Activated naive CD4-positive, alpha-beta T cell treated with anti-CD3 and anti-CD28 coated beads for 36 hours (primary cell): ENCODE measurements around the gene NEU2. TPM values are rescaled to one million over a fixed set of nuclear protein-coding genes. Genes with fewer than 3 reads are reported as not detected.

Experiments used
- CTCF ChIA-PET: fragments of 350-600 bp; sonication (Branson Sonifier 250); formaldehyde crosslinking; loops from one replicate; lab custom pipeline; 2021; ENCODE audit warnings: antibody characterized with exemption; lab: Charles Lee
- DNase-seq: peaks from one replicate; pipeline ENCODE4 v3.0.0-alpha.2; 2020
- H3K27ac Mint-ChIP-seq: one replicate; pipeline ENCODE4 v1.8.0; 2021; ENCODE audit warnings: mild to moderate bottlenecking, mixed read lengths
- H3K27me3 Mint-ChIP-seq: one replicate; pipeline ENCODE4 v1.8.0; 2021; ENCODE audit warnings: low read depth, mixed read lengths
- H3K36me3 Mint-ChIP-seq: one replicate; pipeline ENCODE4 v1.8.0; 2021; ENCODE audit warnings: low read depth, mixed read lengths
- H3K4me1 Mint-ChIP-seq: one replicate; pipeline ENCODE4 v1.8.0; 2021; ENCODE audit warnings: low read depth, mixed read lengths
- H3K4me3 Mint-ChIP-seq: one replicate; pipeline ENCODE4 v1.8.0; 2021; ENCODE audit warnings: mild to moderate bottlenecking, moderate library complexity, mixed read lengths
- H3K9me3 Mint-ChIP-seq: one replicate; pipeline ENCODE4 v1.8.0; 2021; ENCODE audit warnings: mixed read lengths
- intact Hi-C: fragments of 100-400 bp; cut with micrococcal nuclease; formaldehyde crosslinking; loops from one replicate; pipeline ENCODE4 v1.15.1; 2023
- total RNA-seq, 2 experiments: library from RNA; stranded (reverse); gene quantifications; one replicate each; pipeline ENCODE4 v1.2.3, GENCODE V29; 2021

Gene NEU2
- total RNA-seq, 2 experiments from 2014 or later = not detected

DNA sequence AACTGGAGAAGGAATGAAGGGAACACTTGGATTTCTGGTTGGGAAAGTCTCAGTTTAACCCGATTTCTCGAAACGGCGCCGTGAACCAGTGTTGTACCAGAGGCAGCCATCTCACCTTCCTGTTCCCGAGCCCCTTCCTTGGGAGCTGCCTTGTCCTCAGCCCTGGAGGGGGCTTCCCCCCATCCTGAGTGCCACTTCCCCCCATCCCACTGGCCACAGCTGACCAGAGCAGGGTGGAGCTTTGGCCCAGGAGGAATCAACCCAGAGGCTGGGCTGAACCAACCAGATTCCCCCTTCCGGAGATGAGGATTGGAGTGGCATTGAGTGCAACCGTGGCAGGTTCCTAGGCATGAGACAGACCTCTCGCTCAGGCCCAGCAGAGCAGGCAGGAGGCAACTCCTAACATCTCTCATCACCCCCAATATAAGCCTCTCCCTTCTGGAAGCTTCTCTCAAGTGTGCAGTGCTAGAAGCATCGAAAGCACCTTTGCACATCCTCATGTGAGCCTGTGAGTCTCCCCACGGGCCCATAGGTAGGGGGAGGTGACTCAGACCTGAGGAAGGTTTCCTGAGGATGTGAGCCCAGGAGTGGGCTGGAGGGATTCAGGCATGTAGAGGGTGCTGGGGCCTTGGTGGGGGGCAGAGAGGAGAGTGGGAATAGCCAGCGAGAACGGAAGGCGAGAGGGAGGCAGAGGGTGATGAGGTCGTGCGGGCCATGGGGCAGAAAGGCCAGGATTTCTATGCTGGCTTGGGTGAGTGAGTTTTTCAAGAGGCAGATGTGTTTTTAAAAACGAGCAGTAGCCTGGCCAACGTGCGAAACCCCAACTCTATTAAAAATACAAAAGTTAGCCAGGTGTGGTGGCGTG lies 31.4 kb upstream of the NEU2 start:
- H3K4me1 Mint-ChIP-seq = no peaks in the 10 kb centered on the region
- CTCF ChIA-PET = no interaction called here
- no peaks in the 10 kb centered on the region for H3K27me3 Mint-ChIP-seq
- intact Hi-C loops = no loop called here
- no peaks in the 10 kb centered on the region for H3K9me3 Mint-ChIP-seq
- H3K36me3 Mint-ChIP-seq = no peaks in the 10 kb centered on the region
- no peak overlapping the region for H3K4me3 Mint-ChIP-seq
- DNase-seq = no peak
- no peak overlapping the region for H3K27ac Mint-ChIP-seq

DNA sequence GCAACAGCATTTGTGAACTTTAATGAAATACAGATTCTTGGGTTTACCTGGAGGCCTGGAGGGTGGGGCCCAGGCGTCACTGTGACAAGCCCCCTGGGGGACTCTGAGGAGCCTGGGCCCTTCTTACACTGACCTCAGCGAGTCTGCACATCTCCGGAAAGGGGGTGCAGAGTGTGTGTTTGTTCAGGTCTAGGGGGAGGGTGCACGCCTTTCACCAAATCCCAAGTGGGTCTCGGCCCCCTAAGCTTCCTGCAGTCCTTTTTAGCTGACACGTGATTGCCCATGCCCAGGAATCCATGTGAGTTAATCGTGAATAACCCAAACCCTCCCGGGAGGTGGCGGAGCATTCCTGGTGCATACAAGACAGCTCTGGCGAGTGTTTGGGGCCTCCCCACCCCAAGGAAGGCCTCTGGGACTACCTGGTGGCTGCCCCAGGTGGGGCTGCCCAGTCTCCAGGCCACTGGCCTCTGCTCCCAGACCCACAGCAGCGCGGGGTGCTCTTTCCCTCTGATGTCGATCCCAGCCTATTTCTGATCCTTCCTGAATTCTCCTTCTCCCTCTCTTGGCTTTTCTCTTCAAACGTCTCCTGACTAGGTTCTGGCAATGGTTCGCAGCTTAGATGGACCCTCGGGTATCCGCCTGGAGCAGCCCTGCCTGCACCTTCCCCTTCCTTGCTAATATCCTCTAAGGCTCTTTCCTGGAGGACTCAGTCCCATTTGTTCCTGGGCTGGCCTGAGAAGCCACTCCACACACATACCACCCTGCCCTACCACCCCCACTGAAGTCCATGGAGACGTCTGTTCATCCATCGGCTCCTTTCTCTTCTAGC lies 29.4 kb upstream of the NEU2 start:
- H3K4me1 Mint-ChIP-seq = no peaks in the 10 kb centered on the region
- no peaks in the 10 kb centered on the region for H3K27me3 Mint-ChIP-seq
- intact Hi-C loops = no loop called here
- CTCF ChIA-PET = no interaction called here
- H3K4me3 Mint-ChIP-seq = no peak overlapping the region
- no peak for DNase-seq
- no peaks in the 10 kb centered on the region for H3K36me3 Mint-ChIP-seq
- H3K9me3 Mint-ChIP-seq = no peaks in the 10 kb centered on the region
- no peak overlapping the region for H3K27ac Mint-ChIP-seq

GRCh38 chr2:233003658-233004555 lies 28.6 kb upstream of the NEU2 start:
- Mint-ChIP-seq H3K27me3 (no peaks in the 10 kb centered on the region), H3K4me1 (no peaks in the 10 kb centered on the region), H3K9me3 (no peaks in the 10 kb centered on the region), H3K4me3 (no peak overlapping the region), H3K27ac (no peak overlapping the region), H3K36me3 (no peaks in the 10 kb centered on the region)
- no peak for DNase-seq
- CTCF ChIA-PET = interaction anchor here (0.6 kb wide), 1 partner anchor 20 kb away, joined by 6 read pairs; no protein-coding TSS in a partner anchor
- intact Hi-C loops = no loop called here

DNA sequence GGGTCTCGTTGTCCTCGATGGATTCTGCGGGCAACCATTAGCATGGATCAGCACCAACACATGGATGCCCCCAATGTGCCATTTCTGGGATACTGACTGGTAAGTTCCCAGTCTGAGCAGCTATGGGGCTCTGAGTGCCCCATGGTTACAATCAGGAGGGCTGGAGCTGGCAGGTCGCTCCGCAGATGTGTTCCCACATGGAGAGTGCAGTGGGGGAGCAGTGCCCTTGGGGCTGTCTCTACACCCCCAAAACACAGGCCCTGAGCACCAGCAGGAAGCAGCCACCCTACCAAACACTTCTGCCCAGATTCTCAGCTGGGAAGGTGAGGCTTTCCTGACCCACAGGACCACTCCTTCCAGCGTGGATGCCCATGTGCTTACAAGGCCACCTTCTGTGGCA lies 27.4 kb upstream of the NEU2 start:
- H3K9me3 Mint-ChIP-seq = no peaks in the 10 kb centered on the region
- no peak for DNase-seq
- CTCF ChIA-PET = no interaction called here
- no peak overlapping the region for H3K4me3 Mint-ChIP-seq
- no peaks in the 10 kb centered on the region for H3K4me1 Mint-ChIP-seq
- no peaks in the 10 kb centered on the region for H3K27me3 Mint-ChIP-seq
- intact Hi-C loops = no loop called here
- no peaks in the 10 kb centered on the region for H3K36me3 Mint-ChIP-seq
- no peak overlapping the region for H3K27ac Mint-ChIP-seq

DNA sequence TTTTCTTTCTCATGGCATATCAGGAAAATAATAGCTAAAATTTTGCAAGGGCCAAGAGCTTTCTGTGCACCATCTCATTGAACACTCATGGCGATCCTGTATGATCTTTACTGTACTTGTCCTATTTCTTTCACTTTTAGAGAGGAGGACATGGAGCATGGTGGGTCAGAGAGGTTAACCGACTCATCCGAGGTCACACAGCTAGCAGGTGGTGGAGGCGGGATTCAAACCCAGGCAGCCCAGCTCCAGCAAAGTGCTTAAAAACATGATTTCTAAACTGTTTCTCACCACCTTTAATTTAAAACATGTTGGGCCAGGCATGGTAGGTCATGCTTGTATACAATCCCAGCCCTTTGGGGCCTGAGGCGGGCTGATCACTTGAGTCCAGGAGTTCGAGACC lies 25.8 kb upstream of the NEU2 start:
- DNase-seq = no peak
- no peak overlapping the region for H3K27ac Mint-ChIP-seq
- H3K27me3 Mint-ChIP-seq = no peaks in the 10 kb centered on the region
- no peaks in the 10 kb centered on the region for H3K4me1 Mint-ChIP-seq
- no peaks in the 10 kb centered on the region for H3K36me3 Mint-ChIP-seq
- CTCF ChIA-PET = no interaction called here
- no peak overlapping the region for H3K4me3 Mint-ChIP-seq
- intact Hi-C loops = no loop called here
- no peaks in the 10 kb centered on the region for H3K9me3 Mint-ChIP-seq

DNA sequence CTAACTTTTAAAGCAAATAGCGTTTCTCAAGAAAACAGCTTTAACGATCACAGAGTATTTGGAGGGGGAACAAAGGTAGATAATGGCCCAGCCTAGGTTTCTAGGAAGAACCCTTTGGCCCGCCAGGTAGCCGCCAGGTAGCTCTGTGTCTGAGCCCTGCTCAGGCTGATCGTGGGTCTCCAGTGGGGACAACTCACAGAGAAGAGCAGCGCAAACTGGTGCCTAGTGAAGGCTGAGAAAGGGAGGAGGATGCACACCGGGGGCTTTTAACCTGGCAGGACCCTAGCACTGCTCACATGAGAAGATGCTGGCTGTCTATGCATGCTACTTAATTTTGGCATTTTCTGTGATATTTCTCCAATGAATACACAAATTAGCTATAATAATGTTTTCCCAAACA lies 25.2 kb upstream of the NEU2 start:
- CTCF ChIA-PET = interaction anchor here (0.6 to 1.0 kb wide), 3 partner anchors 166 to 947 kb away, joined by 3 to 5 read pairs (median 3); no protein-coding TSS in a partner anchor
- Mint-ChIP-seq H3K36me3 (no peaks in the 10 kb centered on the region), H3K9me3 (no peaks in the 10 kb centered on the region), H3K4me1 (no peaks in the 10 kb centered on the region), H3K27ac (no peak overlapping the region), H3K4me3 (no peak overlapping the region), H3K27me3 (no peaks in the 10 kb centered on the region)
- no peak for DNase-seq
- intact Hi-C loops = no loop called here

DNA sequence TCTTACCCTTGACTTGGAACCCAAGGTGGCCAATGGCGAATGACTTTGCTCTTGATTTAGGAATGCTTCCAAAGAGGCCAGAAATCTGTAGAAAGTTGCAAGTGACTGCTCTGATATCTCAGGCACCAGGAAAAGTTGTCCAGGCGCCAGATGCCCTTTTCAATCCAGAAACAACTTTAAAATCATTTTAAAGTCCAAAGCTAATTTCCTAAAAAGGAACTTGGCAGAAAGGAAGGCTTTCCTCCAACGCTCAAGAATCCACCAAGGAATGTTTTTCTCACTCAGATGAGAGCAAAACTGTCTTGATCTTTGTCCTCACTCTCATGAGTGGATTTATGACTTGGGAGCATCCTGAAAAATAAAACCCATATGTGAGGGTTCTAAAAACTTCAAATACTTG lies 24.7 kb upstream of the NEU2 start:
- Mint-ChIP-seq H3K36me3 (no peaks in the 10 kb centered on the region), H3K27me3 (no peaks in the 10 kb centered on the region), H3K4me1 (no peaks in the 10 kb centered on the region), H3K4me3 (no peak overlapping the region), H3K27ac (no peak overlapping the region), H3K9me3 (no peaks in the 10 kb centered on the region)
- intact Hi-C loops = no loop called here
- no peak for DNase-seq
- CTCF ChIA-PET = interaction anchor here (0.6 to 1.0 kb wide), 3 partner anchors 166 to 946 kb away, joined by 3 to 5 read pairs (median 3); no protein-coding TSS in a partner anchor

DNA sequence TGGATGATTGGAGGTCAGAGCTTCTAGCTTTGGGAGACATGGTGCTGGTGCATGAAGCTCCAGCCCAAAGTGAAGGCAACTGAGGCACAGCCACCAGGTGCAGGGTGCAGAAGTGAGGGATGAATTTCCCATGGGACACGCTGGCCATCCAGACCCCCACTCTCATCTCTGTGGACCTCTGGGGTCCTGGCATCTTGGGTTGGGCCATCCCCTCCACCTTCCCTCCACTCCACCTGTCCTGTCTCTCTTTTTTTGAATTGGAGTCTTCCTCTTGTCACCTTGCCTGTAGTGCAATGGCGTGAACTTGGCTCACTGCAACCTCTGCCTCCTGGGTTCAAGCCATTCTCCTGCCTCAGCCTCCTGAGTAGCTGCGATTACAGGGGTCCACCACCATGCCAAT lies 22.8 kb upstream of the NEU2 start:
- intact Hi-C loops = no loop called here
- Mint-ChIP-seq H3K27me3 (no peaks in the 10 kb centered on the region), H3K4me3 (no peak overlapping the region), H3K27ac (no peak overlapping the region), H3K36me3 (no peaks in the 10 kb centered on the region), H3K9me3 (no peaks in the 10 kb centered on the region), H3K4me1 (no peaks in the 10 kb centered on the region)
- no peak for DNase-seq
- CTCF ChIA-PET = interaction anchor here (0.7 kb wide), 1 partner anchor 268 kb away, joined by 3 read pairs; no protein-coding TSS in a partner anchor

- Mint-ChIP-seq H3K9me3 (no peaks in the 10 kb centered on the region), H3K27ac (no peak overlapping the region), H3K27me3 (no peaks in the 10 kb centered on the region), H3K36me3 (no peaks in the 10 kb centered on the region), H3K4me3 (no peak overlapping the region), H3K4me1 (no peaks in the 10 kb centered on the region)
- intact Hi-C loops = no loop called here
- no peak for DNase-seq
- CTCF ChIA-PET = no interaction called here
Measured at GRCh38 chr2:233010569-233011267, 21.8 kb upstream of the NEU2 start.

DNA sequence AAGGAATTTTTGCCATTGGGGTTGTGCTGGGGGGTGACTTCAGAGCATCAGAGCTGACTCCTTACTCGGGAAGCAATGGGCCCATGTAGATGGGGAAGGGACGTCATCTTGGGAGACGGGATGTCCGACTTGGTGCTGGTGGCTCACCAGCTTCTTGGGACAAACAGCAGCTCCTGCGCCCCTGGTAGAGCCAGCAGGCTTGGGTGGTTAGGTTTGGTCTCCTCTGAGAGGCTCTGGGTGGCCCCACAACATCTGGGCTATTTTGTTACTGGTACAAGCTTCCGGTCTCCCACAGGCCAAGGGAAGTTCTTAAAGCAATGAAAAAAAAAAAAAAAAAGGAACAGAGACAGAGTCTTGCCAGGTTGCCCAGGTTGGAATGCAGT lies 21.2 kb upstream of the NEU2 start:
- intact Hi-C loops = no loop called here
- Mint-ChIP-seq H3K36me3 (no peaks in the 10 kb centered on the region), H3K27ac (no peak overlapping the region), H3K27me3 (no peaks in the 10 kb centered on the region), H3K9me3 (no peaks in the 10 kb centered on the region), H3K4me3 (no peak overlapping the region), H3K4me1 (no peaks in the 10 kb centered on the region)
- CTCF ChIA-PET = interaction anchor here (1.5 kb wide), 1 partner anchor 42 kb away, joined by 6 read pairs; no protein-coding TSS in a partner anchor
- DNase-seq = no peak

DNA sequence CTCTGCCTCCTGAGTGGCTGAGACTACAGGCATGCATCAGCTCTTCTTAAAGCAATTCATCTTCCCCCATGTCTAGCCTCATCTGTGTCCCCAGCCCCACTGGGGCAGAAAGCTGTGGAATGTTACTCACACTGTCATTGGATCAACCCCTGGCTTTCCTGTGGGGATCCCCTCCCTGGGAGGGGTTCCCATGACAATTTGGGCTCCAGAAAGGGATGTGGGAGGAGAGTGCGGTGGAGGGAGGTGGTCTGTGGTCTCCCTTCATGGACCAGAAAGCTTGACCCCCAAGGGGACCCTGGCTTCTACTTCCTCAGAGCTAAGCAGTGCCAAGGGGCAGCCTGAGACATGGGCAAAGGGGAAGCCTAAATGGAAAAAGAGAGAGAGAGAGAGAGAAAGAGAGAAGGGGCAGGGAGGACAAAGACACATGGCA lies 20.8 kb upstream of the NEU2 start:
- H3K27me3 Mint-ChIP-seq = no peaks in the 10 kb centered on the region
- no peaks in the 10 kb centered on the region for H3K36me3 Mint-ChIP-seq
- no peak overlapping the region for H3K27ac Mint-ChIP-seq
- no peaks in the 10 kb centered on the region for H3K4me1 Mint-ChIP-seq
- intact Hi-C loops = no loop called here
- DNase-seq = no peak
- CTCF ChIA-PET = interaction anchor here (1.5 kb wide), 1 partner anchor 41 kb away, joined by 6 read pairs; no protein-coding TSS in a partner anchor
- H3K9me3 Mint-ChIP-seq = no peaks in the 10 kb centered on the region
- no peak overlapping the region for H3K4me3 Mint-ChIP-seq
